Stimulated activated CD4-positive, alpha-beta T cell treated with anti-CD3 and anti-CD28 coated beads, Interleukin-1b, Interleukin-23, amount 100 ng/mL, for 48 hours (primary cell): ENCODE measurements around the gene PLEKHA6.
"Not testable (repeated sequence)": the region's sequence is repeated elsewhere in the genome, so short reads cannot be mapped to it uniquely, and the experiment has no call there.

Experiments used
- DNase-seq: peaks from one replicate; pipeline ENCODE4 v3.0.0-alpha.2; 2020

The PLEKHA6 gene

GRCh38 chr1:204258213-204259115, 101.3 kb downstream of the PLEKHA6 start:
- peak; percentile 36 for DNase-seq

- no peak for DNase-seq
Measured at GRCh38 chr1:204257446-204257845, 102.3 kb downstream of the PLEKHA6 start.

GRCh38 chr1:204256531-204256930, 103.2 kb downstream of the PLEKHA6 start:
- DNase-seq: no peak

- no peak for DNase-seq
Measured at GRCh38 chr1:204255966-204256365, 103.8 kb downstream of the PLEKHA6 start.

- DNase-seq: no peak
Measured at GRCh38 chr1:204255225-204255624, 104.5 kb downstream of the PLEKHA6 start.

GRCh38 chr1:204254031-204254661, 105.6 kb downstream of the PLEKHA6 start:
- no peak for DNase-seq

GRCh38 chr1:204251926-204252689, 107.6 kb downstream of the PLEKHA6 start:
- no peak for DNase-seq

GRCh38 chr1:204251286-204251685, 108.4 kb downstream of the PLEKHA6 start:
- DNase-seq: no peak

- no peak for DNase-seq
Measured at GRCh38 chr1:204250428-204251030, 109.2 kb downstream of the PLEKHA6 start.

GRCh38 chr1:204249736-204250427, 109.8 kb downstream of the PLEKHA6 start:
- no peak for DNase-seq

GRCh38 chr1:204248954-204249353, 110.8 kb downstream of the PLEKHA6 start:
- no peak for DNase-seq

GRCh38 chr1:204246876-204247275, 112.9 kb downstream of the PLEKHA6 start:
- no peak for DNase-seq

GRCh38 chr1:204242920-204243319, 116.8 kb downstream of the PLEKHA6 start:
- DNase-seq: no peak

GRCh38 chr1:204241914-204242313, 117.8 kb downstream of the PLEKHA6 start:
- DNase-seq: no peak

- no peak for DNase-seq
Measured at GRCh38 chr1:204241050-204241449, 118.7 kb downstream of the PLEKHA6 start.

GRCh38 chr1:204240233-204240632, 119.5 kb downstream of the PLEKHA6 start:
- no peak for DNase-seq

- not testable (repeated sequence) for DNase-seq
Measured at GRCh38 chr1:204239401-204239800, 120.3 kb downstream of the PLEKHA6 start.

GRCh38 chr1:204238520-204238919, 121.2 kb downstream of the PLEKHA6 start:
- not testable (repeated sequence) for DNase-seq

- DNase-seq: not testable (repeated sequence)
Measured at GRCh38 chr1:204237515-204237914, 122.2 kb downstream of the PLEKHA6 start.

GRCh38 chr1:204232526-204232925, 127.2 kb downstream of the PLEKHA6 start:
- no peak for DNase-seq

GRCh38 chr1:204230211-204230610, 129.5 kb downstream of the PLEKHA6 start:
- DNase-seq: no peak

GRCh38 chr1:204228896-204229295, 130.8 kb downstream of the PLEKHA6 start:
- DNase-seq: no peak
